OCI-LY3 (cell line): ENCODE data around the gene XK.

Experiments used
- H2AFZ ChIP-seq: fragments of 200-600, 300-600 bp; shearing (Covaris generic); 2 replicates; pipeline ENCODE4 v1.6.0; 2014; ENCODE audit warnings: antibody characterized with exemption, low read depth, low read length
- H3K27ac ChIP-seq: fragments of 200-600, 300-600 bp; sonication (generic); 2 replicates; pipeline ENCODE4 v1.5.1; 2014; ENCODE audit warnings: mild to moderate bottlenecking, low read length, moderate library complexity, mixed read lengths
- H3K27me3 ChIP-seq: fragments of 200-600, 300-600 bp; sonication (generic); 2 replicates; pipeline ENCODE4 v1.6.1; 2014; ENCODE audit warnings: low read depth, low read length, mixed read lengths
- H3K36me3 ChIP-seq: fragments of 200-600, 300-600 bp; sonication (generic); replicated peaks from 2 replicates; pipeline ENCODE3; 2014; ENCODE audit warnings: low read depth, low read length, mixed read lengths
- H3K4me1 ChIP-seq: fragments of 300-600, 200-600 bp; sonication (generic); 2 replicates; pipeline ENCODE4 v1.6.1; 2014; ENCODE audit warnings: low read length, mixed read lengths
- H3K4me2 ChIP-seq: fragments of 200-600, 300-600 bp; sonication (generic); 2 replicates; pipeline ENCODE4 v1.6.1; 2014; ENCODE audit warnings: low read length, mixed read lengths
- H3K4me3 ChIP-seq: fragments of 300-600, 200-600 bp; sonication (generic); 2 replicates; pipeline ENCODE4 v1.5.1; 2014; ENCODE audit warnings: antibody characterized with exemption, mild to moderate bottlenecking, low read length, moderate library complexity
- H3K79me2 ChIP-seq: fragments of 300-600, 200-600 bp; shearing (Covaris generic); 2 replicates; pipeline ENCODE4 v1.6.1; 2014; ENCODE audit warnings: mild to moderate bottlenecking, low read length, mixed read lengths
- H3K9ac ChIP-seq: fragments of 300-600, 200-600 bp; shearing (Covaris generic); 2 replicates; pipeline ENCODE4 v1.6.0; 2014; ENCODE audit warnings: mild to moderate bottlenecking, low read length, moderate library complexity
- H3K9me3 ChIP-seq: fragments of 200-600, 300-600 bp; shearing (Covaris generic); 2 replicates; pipeline ENCODE4 v1.6.1; 2014; ENCODE audit warnings: low read length, mixed read lengths; ENCODE audit not compliant: insufficient read depth
- H4K20me1 ChIP-seq: fragments of 200-600, 300-600 bp; sonication (generic); 2 replicates; pipeline ENCODE4 v1.6.1; 2016; ENCODE audit warnings: low read length, mixed read lengths; ENCODE audit not compliant: insufficient read depth
- EZH2phosphoT487 ChIP-seq: fragments of 200-600 bp; shearing (Covaris generic); IDR thresholded peaks from 2 replicates; pipeline ENCODE4 v1.6.1; 2018; ENCODE audit warnings: antibody characterized with exemption, mixed run types, low read depth
- TF ChIP-seq, protein P1 (sequence below): fragments of 200-600, 300-600 bp; sonication (generic); IDR thresholded peaks from 2 replicates; pipeline ENCODE4 v1.5.1; 2014; ENCODE audit warnings: antibody characterized with exemption, low read length, low read depth

XK gene

GRCh38 chrX:37714479-37714878 lies 28.9 kb downstream of the XK start:
- TF ChIP-seq EZH2phosphoT487 = no peak
- TF ChIP-seq, protein P1, sequence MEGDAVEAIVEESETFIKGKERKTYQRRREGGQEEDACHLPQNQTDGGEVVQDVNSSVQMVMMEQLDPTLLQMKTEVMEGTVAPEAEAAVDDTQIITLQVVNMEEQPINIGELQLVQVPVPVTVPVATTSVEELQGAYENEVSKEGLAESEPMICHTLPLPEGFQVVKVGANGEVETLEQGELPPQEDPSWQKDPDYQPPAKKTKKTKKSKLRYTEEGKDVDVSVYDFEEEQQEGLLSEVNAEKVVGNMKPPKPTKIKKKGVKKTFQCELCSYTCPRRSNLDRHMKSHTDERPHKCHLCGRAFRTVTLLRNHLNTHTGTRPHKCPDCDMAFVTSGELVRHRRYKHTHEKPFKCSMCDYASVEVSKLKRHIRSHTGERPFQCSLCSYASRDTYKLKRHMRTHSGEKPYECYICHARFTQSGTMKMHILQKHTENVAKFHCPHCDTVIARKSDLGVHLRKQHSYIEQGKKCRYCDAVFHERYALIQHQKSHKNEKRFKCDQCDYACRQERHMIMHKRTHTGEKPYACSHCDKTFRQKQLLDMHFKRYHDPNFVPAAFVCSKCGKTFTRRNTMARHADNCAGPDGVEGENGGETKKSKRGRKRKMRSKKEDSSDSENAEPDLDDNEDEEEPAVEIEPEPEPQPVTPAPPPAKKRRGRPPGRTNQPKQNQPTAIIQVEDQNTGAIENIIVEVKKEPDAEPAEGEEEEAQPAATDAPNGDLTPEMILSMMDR = no peak
- Histone ChIP-seq H3K9ac (no peak overlapping the region), H3K27ac (no peak overlapping the region), H2AFZ (no peak overlapping the region), H3K4me2 (no peak overlapping the region), H3K36me3 (no peaks in the 10 kb centered on the region), H3K4me3 (no peak overlapping the region), H3K27me3 (no peaks in the 10 kb centered on the region), H3K9me3 (no peaks in the 10 kb centered on the region), H3K4me1 (peaks cover 5% of the 10 kb centered on the region; the same call in 1 of the 2 replicates), H3K79me2 (no peaks in the 10 kb centered on the region), H4K20me1 (no peaks in the 10 kb centered on the region)

- Histone ChIP-seq H3K4me3 (no peak overlapping the region), H3K9ac (no peak overlapping the region), H3K79me2 (no peaks in the 10 kb centered on the region), H3K9me3 (no peaks in the 10 kb centered on the region), H3K4me1 (peaks cover 5% of the 10 kb centered on the region; the same call in 1 of the 2 replicates), H2AFZ (no peak overlapping the region), H3K27ac (no peak overlapping the region), H3K4me2 (no peak overlapping the region), H4K20me1 (no peaks in the 10 kb centered on the region), H3K36me3 (no peaks in the 10 kb centered on the region), H3K27me3 (no peaks in the 10 kb centered on the region)
- no peak for TF ChIP-seq EZH2phosphoT487
- TF ChIP-seq, protein P1 = no peak
Observed at GRCh38 chrX:37716602-37717001, 31.0 kb downstream of the XK start.

- Histone ChIP-seq H3K9me3 (no peaks in the 10 kb centered on the region), H3K79me2 (no peaks in the 10 kb centered on the region), H3K4me1 (no peaks in the 10 kb centered on the region), H3K36me3 (no peaks in the 10 kb centered on the region), H4K20me1 (no peaks in the 10 kb centered on the region), H3K9ac (no peak overlapping the region), H3K27ac (no peak overlapping the region), H3K4me3 (no peak overlapping the region), H2AFZ (no peak overlapping the region), H3K27me3 (no peaks in the 10 kb centered on the region), H3K4me2 (no peak overlapping the region)
- TF ChIP-seq, protein P1 = no peak
- TF ChIP-seq EZH2phosphoT487 = no peak
Observed at GRCh38 chrX:37717708-37718107, 32.1 kb downstream of the XK start.

- Histone ChIP-seq H3K9me3 (no peaks in the 10 kb centered on the region), H3K79me2 (no peaks in the 10 kb centered on the region), H3K9ac (no peak overlapping the region), H3K4me2 (no peak overlapping the region), H3K27me3 (no peaks in the 10 kb centered on the region), H3K4me1 (no peaks in the 10 kb centered on the region), H3K4me3 (no peak overlapping the region), H3K36me3 (no peaks in the 10 kb centered on the region), H4K20me1 (no peaks in the 10 kb centered on the region), H3K27ac (no peak overlapping the region), H2AFZ (no peak overlapping the region)
- no peak for TF ChIP-seq EZH2phosphoT487
- TF ChIP-seq, protein P1 = no peak
Observed at GRCh38 chrX:37722595-37722994, 37.0 kb downstream of the XK start.
